ENCODE measurements around the gene PPFIA1.

PPFIA1 gene

DNA sequence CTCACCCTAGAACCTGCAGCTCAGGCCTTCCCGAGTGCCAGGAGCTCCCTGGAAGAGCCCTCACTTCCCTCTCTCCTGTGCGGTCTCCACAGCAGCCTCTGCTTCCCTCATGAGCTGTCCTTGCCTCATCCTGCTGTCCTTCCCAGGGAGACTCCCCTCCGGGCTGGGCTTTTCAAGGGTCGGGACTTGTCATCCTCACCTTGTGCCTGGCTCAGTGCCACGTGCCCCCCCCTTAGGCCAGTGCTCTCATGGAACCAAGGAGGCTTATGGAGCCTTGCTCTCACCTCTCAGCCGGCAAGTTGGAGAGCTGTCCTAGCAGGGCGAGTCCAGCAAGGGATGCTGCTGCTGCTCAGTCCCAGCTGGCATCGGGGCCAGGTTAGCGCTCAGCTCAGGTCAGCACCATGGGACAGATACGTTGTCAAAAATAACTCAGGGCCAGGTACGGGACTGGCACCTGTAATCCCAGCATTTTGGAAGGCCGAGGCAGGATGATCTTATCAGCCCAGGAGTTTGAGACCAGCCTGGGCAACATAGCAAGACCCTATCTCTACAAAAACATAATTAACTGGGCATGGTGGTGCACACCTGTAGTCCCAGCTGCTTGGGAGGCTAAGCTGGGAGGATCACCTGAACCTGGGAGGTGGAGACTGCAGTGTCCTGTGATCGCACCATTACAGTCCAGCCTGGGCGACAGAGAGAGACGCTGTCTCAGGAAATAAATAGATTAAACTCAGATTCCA lies 141.4 kb downstream of the PPFIA1 start:
- Mint-ChIP-seq H3K27me3 (peaks cover 16% of the 10 kb centered on the region), H3K36me3 (no peaks in the 10 kb centered on the region), H3K4me3 (no peak overlapping the region), H3K4me1 (no peaks in the 10 kb centered on the region), H3K9me3 (no peaks in the 10 kb centered on the region), H3K27ac (no peak overlapping the region)
- ATAC-seq (ENCODE audit: low read depth) (no peak), DNase-seq (ENCODE audit: low spot score in 2 of 2) (no peak)

DNA sequence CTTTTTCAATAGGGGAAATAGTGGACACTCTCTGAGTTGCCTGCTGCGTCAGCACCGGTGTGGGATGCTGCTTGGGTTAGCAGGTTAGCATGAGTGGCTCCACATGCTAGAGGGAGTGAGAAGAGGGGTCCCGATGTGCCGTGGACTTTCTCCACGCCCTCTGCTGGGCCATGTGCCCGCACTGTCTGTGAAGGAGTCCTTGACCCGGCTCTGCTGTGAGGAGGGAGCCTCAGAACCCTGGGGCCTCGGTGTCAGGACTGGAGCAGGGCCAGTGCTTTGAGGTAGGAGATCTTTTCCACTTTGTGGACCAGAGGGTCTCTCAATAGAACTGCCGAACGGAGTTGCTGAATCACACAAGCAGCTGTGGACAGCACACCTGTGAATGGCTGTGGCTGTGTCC lies 142.7 kb downstream of the PPFIA1 start:
- Mint-ChIP-seq H3K27me3 (peaks cover 16% of the 10 kb centered on the region), H3K4me3 (no peak overlapping the region), H3K27ac (no peak overlapping the region), H3K36me3 (no peaks in the 10 kb centered on the region), H3K4me1 (no peaks in the 10 kb centered on the region), H3K9me3 (no peaks in the 10 kb centered on the region)
- ATAC-seq (ENCODE audit: low read depth) (no peak), DNase-seq (ENCODE audit: low spot score in 2 of 2) (no peak)

DNA sequence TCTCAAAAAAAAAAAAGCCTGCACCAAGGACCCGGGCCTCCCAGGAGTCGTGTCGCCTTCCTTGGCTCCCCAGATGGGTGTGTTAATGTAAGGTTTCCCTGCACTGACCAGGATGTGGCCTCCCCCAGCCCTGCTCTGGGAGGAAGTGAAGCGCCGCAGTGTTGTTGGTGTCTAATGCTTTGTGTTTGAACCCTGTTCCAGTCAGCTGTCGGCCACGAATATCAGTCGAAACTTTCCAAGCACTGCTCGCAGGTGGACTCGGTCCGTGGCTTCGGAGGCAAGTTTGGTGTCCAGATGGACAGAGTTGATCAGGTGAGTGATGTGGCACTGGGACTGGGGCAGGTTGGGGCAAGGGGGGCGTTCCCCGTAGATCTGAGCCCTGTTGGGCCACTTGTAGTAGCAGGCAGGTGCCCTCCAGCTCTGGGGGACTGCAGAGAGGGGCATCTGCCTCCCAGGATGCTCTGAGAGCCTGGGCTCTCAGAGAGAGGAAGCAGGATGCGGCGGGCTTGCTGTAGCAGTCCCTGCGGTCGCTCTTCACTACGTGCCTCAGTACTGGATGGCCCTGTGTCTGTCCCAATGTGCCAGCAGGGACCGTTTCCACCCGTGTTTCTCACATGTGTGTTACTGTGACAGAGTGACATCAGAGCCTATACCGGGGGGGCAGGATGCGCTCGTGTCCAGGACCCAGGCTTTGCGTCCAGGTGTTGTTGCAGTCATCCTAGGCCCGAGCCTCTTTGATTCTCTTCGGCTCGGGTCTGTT lies 144.0 kb downstream of the PPFIA1 start:
- Mint-ChIP-seq H3K9me3 (no peaks in the 10 kb centered on the region), H3K36me3 (no peaks in the 10 kb centered on the region), H3K4me3 (no peak overlapping the region), H3K4me1 (no peaks in the 10 kb centered on the region), H3K27ac (no peak overlapping the region), H3K27me3 (peaks cover 12% of the 10 kb centered on the region)
- DNase-seq (ENCODE audit: low spot score in 2 of 2) (no peak), ATAC-seq (ENCODE audit: low read depth) (no peak)

DNA sequence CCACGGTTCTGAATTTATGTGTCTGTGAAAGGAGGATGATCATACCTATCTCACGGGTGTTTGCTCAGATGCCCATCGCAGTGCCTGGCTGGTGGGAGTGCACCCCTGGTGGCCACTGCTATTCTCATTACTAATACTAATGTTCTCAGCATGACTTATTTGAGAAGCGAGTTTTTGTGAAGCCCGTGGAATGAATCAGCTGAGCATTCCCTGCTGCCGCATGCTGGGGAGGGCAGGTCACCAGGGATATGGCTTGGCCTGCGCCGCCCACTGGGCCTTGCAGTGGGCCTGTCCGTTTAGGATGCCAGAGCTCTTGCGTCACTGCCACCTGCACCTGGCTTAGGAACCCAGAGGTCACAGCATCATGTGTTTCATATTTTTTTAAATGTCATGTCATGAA lies 144.7 kb downstream of the PPFIA1 start:
- Mint-ChIP-seq H3K4me3 (no peak overlapping the region), H3K36me3 (no peaks in the 10 kb centered on the region), H3K4me1 (no peaks in the 10 kb centered on the region), H3K27ac (no peak overlapping the region), H3K9me3 (no peaks in the 10 kb centered on the region), H3K27me3 (peaks cover 11% of the 10 kb centered on the region)
- DNase-seq (ENCODE audit: low spot score in 2 of 2): no peak
- ATAC-seq (ENCODE audit: low read depth): no peak

DNA sequence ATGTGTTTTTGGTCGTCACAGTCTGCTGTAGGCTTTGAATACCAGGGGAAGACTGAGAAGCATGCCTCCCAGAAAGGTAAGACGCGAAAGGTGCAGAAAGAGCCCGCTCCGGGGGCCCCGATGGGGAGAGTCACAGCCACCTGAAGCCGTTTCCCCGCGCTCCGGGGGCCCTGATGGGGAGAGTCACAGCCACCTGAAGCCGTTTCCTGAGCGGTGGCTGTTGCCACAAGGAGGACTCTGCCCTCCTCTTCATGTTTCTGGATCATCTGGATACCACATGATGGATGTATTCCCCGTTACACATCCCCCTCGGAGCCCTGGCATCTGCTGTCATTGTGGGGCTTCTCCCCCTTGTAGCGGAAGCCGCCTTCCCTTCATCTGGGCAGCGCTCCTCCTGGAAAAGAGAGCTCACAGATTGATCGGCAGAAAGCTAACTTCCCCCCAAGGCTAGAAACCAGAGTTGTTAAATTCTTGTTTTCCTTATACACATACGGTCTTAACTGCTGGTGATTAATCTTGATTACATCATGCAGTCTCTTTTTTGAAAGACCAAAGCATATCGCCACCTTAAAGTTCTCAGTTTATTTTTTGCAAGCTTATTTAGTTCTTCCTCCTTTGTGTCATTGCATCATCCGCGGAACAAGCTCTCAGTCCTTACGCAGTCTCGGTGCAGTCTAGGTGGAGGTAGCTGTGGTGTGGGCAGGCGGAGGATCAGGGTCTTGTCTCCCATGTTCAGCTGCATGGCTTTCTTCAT lies 145.3 kb downstream of the PPFIA1 start:
- H3K36me3 Mint-ChIP-seq: no peaks in the 10 kb centered on the region
- no peak overlapping the region for H3K4me3 Mint-ChIP-seq
- no peaks in the 10 kb centered on the region for H3K9me3 Mint-ChIP-seq
- no peaks in the 10 kb centered on the region for H3K4me1 Mint-ChIP-seq
- ATAC-seq (ENCODE audit: low read depth) (no peak), DNase-seq (ENCODE audit: low spot score in 2 of 2) (no peak)
- no peak overlapping the region for H3K27ac Mint-ChIP-seq
- H3K27me3 Mint-ChIP-seq: peaks cover 10% of the 10 kb centered on the region

DNA sequence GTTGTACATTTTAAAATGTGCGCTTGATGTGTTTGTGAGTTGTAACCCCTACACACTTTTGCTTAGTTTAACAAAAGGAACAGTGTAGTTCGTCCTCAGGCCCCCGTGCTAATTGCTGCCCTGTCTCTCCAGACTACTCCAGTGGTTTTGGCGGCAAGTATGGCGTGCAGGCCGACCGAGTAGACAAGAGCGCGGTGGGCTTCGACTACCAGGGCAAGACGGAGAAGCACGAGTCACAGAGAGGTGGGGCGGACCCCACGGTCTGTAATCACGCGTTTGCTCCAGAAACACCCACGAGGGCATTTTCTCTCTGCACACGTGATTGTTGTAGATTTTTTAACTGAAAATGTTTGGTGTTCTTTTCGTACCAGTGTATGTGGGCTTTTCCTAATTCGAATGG lies 146.4 kb downstream of the PPFIA1 start:
- H3K27ac Mint-ChIP-seq: no peak overlapping the region
- no peak for ATAC-seq (ENCODE audit: low read depth)
- H3K27me3 Mint-ChIP-seq: peaks cover 10% of the 10 kb centered on the region
- no peaks in the 10 kb centered on the region for H3K9me3 Mint-ChIP-seq
- no peak for DNase-seq (ENCODE audit: low spot score in 2 of 2)
- H3K4me1 Mint-ChIP-seq: no peaks in the 10 kb centered on the region
- H3K4me3 Mint-ChIP-seq: no peak overlapping the region
- H3K36me3 Mint-ChIP-seq: no peaks in the 10 kb centered on the region

DNA sequence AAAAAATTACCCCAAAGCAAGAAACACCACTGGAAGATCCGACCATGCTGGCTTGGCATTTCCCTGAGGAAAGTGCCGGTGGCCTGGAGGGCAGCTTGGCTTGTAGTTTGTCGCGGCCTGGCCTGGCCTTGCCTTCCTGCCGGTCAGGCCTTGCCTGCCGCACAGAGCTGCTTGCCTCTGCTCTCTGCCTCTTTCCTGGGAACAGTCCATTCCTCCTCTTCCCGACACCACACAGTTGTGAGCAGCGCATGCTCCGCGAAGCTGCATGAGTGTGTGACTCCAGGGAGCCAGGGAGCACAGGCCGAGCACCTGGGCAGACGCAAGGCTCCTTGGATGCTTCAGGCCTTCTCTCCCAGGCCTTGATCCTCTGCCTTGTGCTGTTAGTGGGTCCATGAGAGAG lies 147.6 kb downstream of the PPFIA1 start:
- Mint-ChIP-seq H3K4me1 (no peaks in the 10 kb centered on the region), H3K27me3 (peaks cover 15% of the 10 kb centered on the region), H3K4me3 (no peak overlapping the region), H3K36me3 (no peaks in the 10 kb centered on the region), H3K9me3 (no peaks in the 10 kb centered on the region), H3K27ac (no peak overlapping the region)
- ATAC-seq (ENCODE audit: low read depth) (no peak), DNase-seq (ENCODE audit: low spot score in 2 of 2) (no peak)

DNA sequence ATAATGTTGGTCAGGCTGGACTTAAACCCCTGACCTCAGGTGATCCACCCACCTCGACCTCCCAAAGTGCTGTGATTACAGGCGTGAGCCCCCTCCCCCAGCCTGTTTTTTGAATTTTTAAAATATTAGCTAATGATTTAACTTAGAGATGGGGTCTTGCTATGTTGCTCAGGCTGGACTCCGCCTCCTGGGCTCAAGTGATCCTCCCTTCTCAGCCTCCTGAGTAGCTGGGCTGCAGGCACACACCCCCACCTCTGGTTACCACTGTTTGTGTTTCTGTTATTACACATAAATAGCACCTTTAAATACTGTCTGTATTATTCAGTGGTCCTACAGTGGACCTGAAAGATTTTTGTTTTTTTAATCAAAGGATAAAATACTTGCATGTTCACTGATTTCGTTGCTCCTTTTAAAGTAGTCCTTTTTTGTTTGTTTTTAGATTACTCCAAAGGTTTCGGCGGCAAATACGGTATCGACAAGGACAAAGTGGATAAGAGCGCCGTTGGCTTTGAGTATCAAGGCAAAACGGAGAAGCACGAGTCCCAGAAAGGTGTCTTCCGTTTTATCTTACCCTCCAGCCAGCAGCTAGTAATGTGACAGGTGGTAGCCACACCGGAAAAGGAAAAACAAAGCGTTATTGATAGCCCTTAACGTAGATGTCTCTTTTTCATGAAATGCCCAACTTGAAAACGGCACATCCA lies 149.0 kb downstream of the PPFIA1 start:
- H3K36me3 Mint-ChIP-seq: no peaks in the 10 kb centered on the region
- peaks cover 27% of the 10 kb centered on the region for H3K27me3 Mint-ChIP-seq
- DNase-seq (ENCODE audit: low spot score in 2 of 2) (no peak), ATAC-seq (ENCODE audit: low read depth) (no peak)
- H3K9me3 Mint-ChIP-seq: no peaks in the 10 kb centered on the region
- no peak overlapping the region for H3K4me3 Mint-ChIP-seq
- H3K4me1 Mint-ChIP-seq: peaks cover 7% of the 10 kb centered on the region
- no peak overlapping the region for H3K27ac Mint-ChIP-seq

DNA sequence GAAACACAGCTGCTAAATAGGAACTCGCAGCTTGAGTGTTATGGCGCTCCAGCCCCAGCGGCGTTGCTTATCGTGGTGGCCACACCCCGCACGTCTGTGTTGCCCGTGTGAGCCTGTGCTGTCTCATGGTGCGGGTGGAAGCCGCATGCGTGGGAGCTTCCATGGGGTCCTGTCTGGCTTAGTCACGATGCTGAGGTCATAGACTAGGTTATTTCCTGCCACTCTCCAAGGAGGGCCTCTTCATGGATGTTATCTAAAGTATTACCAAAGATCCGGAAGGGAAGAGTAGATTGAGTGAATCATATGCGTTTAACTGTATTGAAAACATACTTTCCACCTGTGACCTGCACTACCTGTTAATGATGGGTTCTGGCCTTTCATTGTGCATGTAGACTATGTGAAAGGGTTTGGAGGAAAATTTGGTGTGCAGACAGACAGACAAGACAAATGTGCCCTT lies 149.5 kb downstream of the PPFIA1 start:
- peaks cover 11% of the 10 kb centered on the region for H3K4me1 Mint-ChIP-seq
- peaks cover 27% of the 10 kb centered on the region for H3K27me3 Mint-ChIP-seq
- H3K27ac Mint-ChIP-seq: no peak overlapping the region
- H3K4me3 Mint-ChIP-seq: no peak overlapping the region
- DNase-seq (ENCODE audit: low spot score in 2 of 2) (no peak), ATAC-seq (ENCODE audit: low read depth) (no peak)
- no peaks in the 10 kb centered on the region for H3K9me3 Mint-ChIP-seq
- no peaks in the 10 kb centered on the region for H3K36me3 Mint-ChIP-seq

DNA sequence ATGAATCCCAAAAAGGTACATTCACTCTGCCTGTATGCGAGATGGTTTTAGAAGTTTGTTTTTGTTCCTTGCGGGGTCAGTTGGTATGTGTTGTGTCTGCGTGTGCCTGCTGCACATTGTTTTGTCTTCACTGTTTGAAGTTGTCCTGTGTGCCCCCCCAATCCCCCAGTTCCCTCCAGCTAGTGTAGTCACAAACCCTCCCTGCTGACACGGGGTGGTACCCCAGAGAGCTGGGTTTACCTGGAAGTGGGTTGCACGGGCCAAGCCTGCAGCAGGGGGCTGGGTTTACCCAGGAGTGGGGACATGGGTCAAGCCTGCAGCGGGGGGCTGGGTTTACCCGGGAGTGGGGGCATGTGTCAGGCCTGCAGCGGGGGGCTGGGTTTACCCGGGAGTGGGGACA lies 150.0 kb downstream of the PPFIA1 start:
- H3K27me3 Mint-ChIP-seq: peaks cover 28% of the 10 kb centered on the region
- H3K36me3 Mint-ChIP-seq: no peaks in the 10 kb centered on the region
- H3K4me1 Mint-ChIP-seq: peaks cover 11% of the 10 kb centered on the region
- H3K9me3 Mint-ChIP-seq: no peaks in the 10 kb centered on the region
- DNase-seq (ENCODE audit: low spot score in 2 of 2): no peak
- H3K4me3 Mint-ChIP-seq: no peak overlapping the region
- H3K27ac Mint-ChIP-seq: no peak overlapping the region
- no peak for ATAC-seq (ENCODE audit: low read depth)

DNA sequence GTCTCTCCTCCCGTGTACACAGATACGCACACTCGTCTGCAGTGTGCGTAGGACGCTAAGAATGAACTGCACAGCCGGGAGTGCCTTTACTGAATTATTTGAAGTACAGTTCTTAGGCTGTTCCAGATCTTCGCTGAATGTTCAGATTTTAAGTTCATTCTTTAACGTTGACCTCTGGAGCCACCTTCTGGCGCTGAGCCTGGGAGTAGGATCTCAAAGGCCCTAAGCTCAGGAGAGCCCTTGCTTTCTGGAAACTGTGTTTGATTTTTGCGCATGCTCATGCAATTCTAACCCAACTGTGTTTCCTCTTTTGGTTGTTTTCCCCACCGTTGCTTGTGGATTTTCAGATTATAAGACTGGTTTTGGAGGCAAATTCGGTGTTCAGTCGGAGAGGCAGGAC lies 150.6 kb downstream of the PPFIA1 start:
- Mint-ChIP-seq H3K27ac (no peak overlapping the region), H3K27me3 (peaks cover 31% of the 10 kb centered on the region), H3K9me3 (no peaks in the 10 kb centered on the region), H3K4me1 (peaks cover 11% of the 10 kb centered on the region), H3K36me3 (no peaks in the 10 kb centered on the region), H3K4me3 (no peak overlapping the region)
- no peak for ATAC-seq (ENCODE audit: low read depth)
- no peak for DNase-seq (ENCODE audit: low spot score in 2 of 2)

DNA sequence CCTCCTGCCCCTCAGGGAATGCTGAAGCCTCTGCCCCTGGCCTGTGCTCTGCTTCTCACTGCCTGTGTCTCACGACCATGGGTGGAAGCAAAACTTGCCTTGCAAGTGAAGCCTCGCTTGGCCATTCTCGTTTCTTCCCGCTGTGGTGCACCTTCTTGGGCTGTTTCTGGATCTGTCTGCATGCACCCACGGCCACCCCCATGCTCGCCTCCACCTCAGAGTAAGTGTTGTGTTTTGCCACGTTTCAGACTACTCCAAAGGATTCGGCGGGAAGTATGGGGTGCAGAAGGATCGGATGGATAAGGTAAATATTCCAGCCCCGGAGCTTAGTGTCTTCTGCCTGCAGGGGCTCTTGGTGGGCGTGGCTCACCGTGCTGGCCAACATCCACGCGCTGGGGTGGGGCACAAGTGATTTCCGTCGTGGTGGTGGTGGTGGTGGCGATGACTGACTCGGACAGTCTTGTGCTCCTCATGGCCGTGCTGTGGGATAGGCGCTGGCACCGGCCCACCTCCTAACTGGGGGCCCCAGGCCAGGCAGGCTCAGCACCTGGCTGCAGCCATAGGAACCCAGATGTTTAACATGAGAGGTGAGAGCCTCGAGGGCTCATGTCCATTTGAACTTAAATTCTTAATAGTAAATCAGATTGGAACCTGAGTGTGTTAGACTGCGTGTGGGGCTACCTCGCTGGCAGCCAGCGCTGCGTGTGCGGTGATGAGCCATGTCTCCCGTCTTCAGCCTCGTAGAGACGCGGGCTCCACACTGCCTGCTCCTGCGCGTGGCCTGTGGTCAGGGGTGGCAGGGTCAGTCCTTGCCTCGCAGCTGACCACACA lies 152.4 kb downstream of the PPFIA1 start:
- Mint-ChIP-seq H3K4me1 (peaks cover 11% of the 10 kb centered on the region), H3K4me3 (no peak overlapping the region), H3K9me3 (no peaks in the 10 kb centered on the region), H3K36me3 (no peaks in the 10 kb centered on the region), H3K27me3 (peaks cover 28% of the 10 kb centered on the region), H3K27ac (no peak overlapping the region)
- ATAC-seq (ENCODE audit: low read depth) (no peak), DNase-seq (ENCODE audit: low spot score in 2 of 2) (no peak)
